Measurements from ENCODE around the gene YIPF3. TPM values are rescaled to one million over a fixed set of nuclear protein-coding genes. Genes with fewer than 3 reads are reported as not detected.

YIPF3 gene
- total RNA-seq, 1 donor from 2014 or later: 102 TPM

DNA sequence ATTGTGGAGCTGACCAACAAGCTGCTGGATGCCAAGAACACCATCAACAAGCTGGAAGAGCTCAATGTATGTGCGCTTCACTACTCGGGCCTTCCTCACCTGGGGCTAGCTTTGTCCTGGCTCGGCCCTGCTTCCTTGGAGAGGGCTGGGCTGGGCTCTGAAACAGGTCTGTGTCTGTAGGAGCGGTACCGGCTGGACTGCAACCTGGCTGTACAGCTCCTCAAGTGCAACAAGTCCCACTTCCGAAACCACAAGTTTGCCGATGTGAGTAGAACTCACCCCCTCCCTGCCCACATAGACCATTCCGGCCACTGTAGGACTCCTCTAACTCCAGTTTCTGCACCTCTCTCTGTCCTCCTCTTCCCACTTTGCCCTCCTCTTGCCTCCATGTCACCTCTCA is 13.3 kb downstream of the YIPF3 start:
- Histone ChIP-seq H3K27ac (no peak overlapping the region), H3K4me2 (no peak overlapping the region), H3K36me3 (no peaks in the 10 kb centered on the region), H3K27me3 (peaks cover 16% of the 10 kb centered on the region), H3K9ac (no peak overlapping the region), H3K4me1 (no peaks in the 10 kb centered on the region), H3K79me2 (ENCODE audit: low read depth) (no peaks in the 10 kb centered on the region), H2AFZ (replicated peaks) (no peak overlapping the region), H3K9me3 (ENCODE audit: low read depth) (no peaks in the 10 kb centered on the region), H3F3A (ENCODE audit: low read depth) (peaks cover 14% of the 10 kb centered on the region), H4K20me1 (ENCODE audit: low read depth) (peaks cover 5% of the 10 kb centered on the region), H3K4me3 (no peak overlapping the region)
- H3K4me3 Mint-ChIP-seq: no peak overlapping the region
- peaks cover 8% of the 10 kb centered on the region for H3K27me3 Mint-ChIP-seq (ENCODE audit: insufficient read depth, low read depth)
- DNase-seq (ENCODE audit: low spot score): no peak
- H3K9me3 Mint-ChIP-seq: no peaks in the 10 kb centered on the region
- peaks cover 5% of the 10 kb centered on the region for H3K4me1 Mint-ChIP-seq
- no peak for TF ChIP-seq EZH2phosphoT487 (IDR thresholded peaks at IDR 0.05)
- TF ChIP-seq, protein P1, sequence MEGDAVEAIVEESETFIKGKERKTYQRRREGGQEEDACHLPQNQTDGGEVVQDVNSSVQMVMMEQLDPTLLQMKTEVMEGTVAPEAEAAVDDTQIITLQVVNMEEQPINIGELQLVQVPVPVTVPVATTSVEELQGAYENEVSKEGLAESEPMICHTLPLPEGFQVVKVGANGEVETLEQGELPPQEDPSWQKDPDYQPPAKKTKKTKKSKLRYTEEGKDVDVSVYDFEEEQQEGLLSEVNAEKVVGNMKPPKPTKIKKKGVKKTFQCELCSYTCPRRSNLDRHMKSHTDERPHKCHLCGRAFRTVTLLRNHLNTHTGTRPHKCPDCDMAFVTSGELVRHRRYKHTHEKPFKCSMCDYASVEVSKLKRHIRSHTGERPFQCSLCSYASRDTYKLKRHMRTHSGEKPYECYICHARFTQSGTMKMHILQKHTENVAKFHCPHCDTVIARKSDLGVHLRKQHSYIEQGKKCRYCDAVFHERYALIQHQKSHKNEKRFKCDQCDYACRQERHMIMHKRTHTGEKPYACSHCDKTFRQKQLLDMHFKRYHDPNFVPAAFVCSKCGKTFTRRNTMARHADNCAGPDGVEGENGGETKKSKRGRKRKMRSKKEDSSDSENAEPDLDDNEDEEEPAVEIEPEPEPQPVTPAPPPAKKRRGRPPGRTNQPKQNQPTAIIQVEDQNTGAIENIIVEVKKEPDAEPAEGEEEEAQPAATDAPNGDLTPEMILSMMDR (IDR thresholded peaks at IDR 0.05): no peak
- no peak for TF ChIP-seq EZH2 (IDR thresholded peaks at IDR 0.05)
- peaks cover 31% of the 10 kb centered on the region for H3K36me3 Mint-ChIP-seq
- no peak overlapping the region for H3K27ac Mint-ChIP-seq

- Histone ChIP-seq H3K27me3 (peaks cover 9% of the 10 kb centered on the region), H4K20me1 (ENCODE audit: low read depth) (peaks cover 5% of the 10 kb centered on the region), H3K36me3 (no peaks in the 10 kb centered on the region), H3K9ac (no peak overlapping the region), H3K9me3 (ENCODE audit: low read depth) (no peaks in the 10 kb centered on the region), H3K27ac (no peak overlapping the region), H3K4me3 (no peak overlapping the region), H3K4me1 (no peaks in the 10 kb centered on the region), H3F3A (ENCODE audit: low read depth) (peaks cover 14% of the 10 kb centered on the region), H2AFZ (replicated peaks) (no peak overlapping the region), H3K4me2 (no peak overlapping the region), H3K79me2 (ENCODE audit: low read depth) (no peaks in the 10 kb centered on the region)
- DNase-seq (ENCODE audit: low spot score): no peak
- Mint-ChIP-seq H3K36me3 (peaks cover 31% of the 10 kb centered on the region), H3K4me1 (no peaks in the 10 kb centered on the region), H3K4me3 (no peak overlapping the region), H3K27ac (no peak overlapping the region), H3K27me3 (ENCODE audit: insufficient read depth, low read depth) (peaks cover 4% of the 10 kb centered on the region), H3K9me3 (no peaks in the 10 kb centered on the region)
- no peak for TF ChIP-seq EZH2 (IDR thresholded peaks at IDR 0.05)
- TF ChIP-seq, protein P1 (IDR thresholded peaks at IDR 0.05): no peak
- no peak for TF ChIP-seq EZH2phosphoT487 (IDR thresholded peaks at IDR 0.05)
Measured at GRCh38 chr6:43502666-43503065, 14.1 kb downstream of the YIPF3 start.

GRCh38 chr6:43500921-43501320 is 15.8 kb downstream of the YIPF3 start:
- TF ChIP-seq, protein P1 (IDR thresholded peaks at IDR 0.05): no peak
- TF ChIP-seq EZH2phosphoT487 (IDR thresholded peaks at IDR 0.05) (no peak), EZH2 (IDR thresholded peaks at IDR 0.05) (no peak)
- no peak overlapping the region for H3K4me2 ChIP-seq
- H3K4me1 ChIP-seq: peaks cover 3% of the 10 kb centered on the region
- no peaks in the 10 kb centered on the region for H3K9me3 Mint-ChIP-seq
- H3K4me3 Mint-ChIP-seq: no peak overlapping the region
- H3K27ac ChIP-seq: no peak overlapping the region
- H3K27me3 ChIP-seq: no peaks in the 10 kb centered on the region
- no peak overlapping the region for H3K4me3 ChIP-seq
- peaks cover 31% of the 10 kb centered on the region for H3K36me3 Mint-ChIP-seq
- H3K27me3 Mint-ChIP-seq (ENCODE audit: insufficient read depth, low read depth): peaks cover 2% of the 10 kb centered on the region
- no peaks in the 10 kb centered on the region for H3K4me1 Mint-ChIP-seq
- DNase-seq (ENCODE audit: low spot score): no peak
- H2AFZ ChIP-seq (replicated peaks): no peak overlapping the region
- no peak overlapping the region for H3K27ac Mint-ChIP-seq
- peaks cover 5% of the 10 kb centered on the region for H3K79me2 ChIP-seq (ENCODE audit: low read depth)
- H3K9ac ChIP-seq: no peak overlapping the region
- H3K9me3 ChIP-seq (ENCODE audit: low read depth): no peaks in the 10 kb centered on the region
- H3F3A ChIP-seq (ENCODE audit: low read depth): peaks cover 3% of the 10 kb centered on the region
- peaks cover 20% of the 10 kb centered on the region for H4K20me1 ChIP-seq (ENCODE audit: low read depth)
- no peaks in the 10 kb centered on the region for H3K36me3 ChIP-seq

All from neural progenitor cell (in vitro differentiated cells).